Measurements from ENCODE around the gene ST6GAL1.

ST6GAL1 gene

GRCh38 chr3:187122261-187122660, 191.9 kb downstream of the ST6GAL1 start:
- no peak for TF ChIP-seq CTCF (conservative IDR thresholded peaks at IDR 0.05; ENCODE audit: low read depth, low read length)
- no peak overlapping the region for H3K4me3 ChIP-seq (ENCODE audit: low read depth, low read length)
- peak; percentile 21 for DNase-seq (ENCODE audit: low read depth)

GRCh38 chr3:187125319-187126031, 195.1 kb downstream of the ST6GAL1 start:
- no peak overlapping the region for H3K4me3 ChIP-seq (ENCODE audit: low read depth, low read length)
- DNase-seq (ENCODE audit: low read depth): no peak
- no peak for TF ChIP-seq CTCF (conservative IDR thresholded peaks at IDR 0.05; ENCODE audit: low read depth, low read length)

Data from choroid plexus epithelial cell (primary cell).